Fibroblast of the aortic adventitia (primary cell): Measurements from ENCODE around the gene SCAF1. TPM values are rescaled to one million over a fixed set of nuclear protein-coding genes. Genes with fewer than 3 reads are reported as not detected.

Source experiments
- DNase-seq: peaks from one replicate; pipeline ENCODE4 v3.0.0-alpha.2; 2010; ENCODE audit warnings: low read depth
- H3K4me3 ChIP-seq: 2 replicates; pipeline ENCODE4 v1.5.1; 2011; ENCODE audit warnings: low read depth, mild to moderate bottlenecking, control low read depth, low read length, moderate library complexity
- small RNA-seq: library from RNA; depleted of rRNA; stranded (forward); fragments of <200 nt; gene quantifications from one replicate; pipeline ENCODE3, GENCODE V24; 2012
- total RNA-seq: library from RNA; depleted of rRNA; stranded (reverse); fragments of >200 nt; gene quantifications from 2 replicates; pipeline ENCODE4 v1.2.3, GENCODE V29; 2012; ENCODE audit warnings: low replicate concordance
- TF ChIP-seq, protein P1 (sequence below): IDR thresholded peaks from 2 replicates; pipeline ENCODE4 v1.5.1; 2011; ENCODE audit warnings: mild to moderate bottlenecking, low read length, control low read depth, inconsistent platforms; ENCODE audit not compliant: insufficient read depth

Gene SCAF1
- total RNA-seq, 1 donor = 16.9 TPM

DNA sequence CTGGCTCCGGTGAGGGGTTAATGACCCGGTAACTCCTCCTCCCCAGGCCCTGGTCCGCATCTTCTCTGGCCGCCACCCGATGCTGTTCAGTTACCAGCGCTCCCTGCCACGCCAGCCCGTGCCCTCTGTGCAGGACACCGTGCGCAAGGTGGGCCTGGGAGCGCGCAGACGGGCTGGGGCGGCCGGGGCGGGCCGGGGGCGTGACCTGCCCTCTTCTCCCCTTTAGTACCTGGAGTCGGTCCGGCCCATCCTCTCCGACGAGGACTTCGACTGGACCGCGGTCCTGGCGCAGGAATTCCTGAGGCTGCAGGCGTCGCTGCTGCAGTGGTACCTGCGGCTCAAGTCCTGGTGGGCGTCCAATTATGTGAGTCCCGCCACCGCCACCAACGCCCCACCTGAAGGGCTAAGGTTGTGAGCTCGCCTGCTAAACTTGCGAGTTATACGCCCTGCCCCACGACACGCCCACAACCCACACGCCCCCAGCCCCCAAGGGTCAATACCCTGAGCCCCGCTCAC lies 59.3 kb downstream of the SCAF1 start:
- TF ChIP-seq, protein P1, sequence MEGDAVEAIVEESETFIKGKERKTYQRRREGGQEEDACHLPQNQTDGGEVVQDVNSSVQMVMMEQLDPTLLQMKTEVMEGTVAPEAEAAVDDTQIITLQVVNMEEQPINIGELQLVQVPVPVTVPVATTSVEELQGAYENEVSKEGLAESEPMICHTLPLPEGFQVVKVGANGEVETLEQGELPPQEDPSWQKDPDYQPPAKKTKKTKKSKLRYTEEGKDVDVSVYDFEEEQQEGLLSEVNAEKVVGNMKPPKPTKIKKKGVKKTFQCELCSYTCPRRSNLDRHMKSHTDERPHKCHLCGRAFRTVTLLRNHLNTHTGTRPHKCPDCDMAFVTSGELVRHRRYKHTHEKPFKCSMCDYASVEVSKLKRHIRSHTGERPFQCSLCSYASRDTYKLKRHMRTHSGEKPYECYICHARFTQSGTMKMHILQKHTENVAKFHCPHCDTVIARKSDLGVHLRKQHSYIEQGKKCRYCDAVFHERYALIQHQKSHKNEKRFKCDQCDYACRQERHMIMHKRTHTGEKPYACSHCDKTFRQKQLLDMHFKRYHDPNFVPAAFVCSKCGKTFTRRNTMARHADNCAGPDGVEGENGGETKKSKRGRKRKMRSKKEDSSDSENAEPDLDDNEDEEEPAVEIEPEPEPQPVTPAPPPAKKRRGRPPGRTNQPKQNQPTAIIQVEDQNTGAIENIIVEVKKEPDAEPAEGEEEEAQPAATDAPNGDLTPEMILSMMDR = no peak
- DNase-seq = no peak
- no peak overlapping the region for H3K4me3 ChIP-seq

DNA sequence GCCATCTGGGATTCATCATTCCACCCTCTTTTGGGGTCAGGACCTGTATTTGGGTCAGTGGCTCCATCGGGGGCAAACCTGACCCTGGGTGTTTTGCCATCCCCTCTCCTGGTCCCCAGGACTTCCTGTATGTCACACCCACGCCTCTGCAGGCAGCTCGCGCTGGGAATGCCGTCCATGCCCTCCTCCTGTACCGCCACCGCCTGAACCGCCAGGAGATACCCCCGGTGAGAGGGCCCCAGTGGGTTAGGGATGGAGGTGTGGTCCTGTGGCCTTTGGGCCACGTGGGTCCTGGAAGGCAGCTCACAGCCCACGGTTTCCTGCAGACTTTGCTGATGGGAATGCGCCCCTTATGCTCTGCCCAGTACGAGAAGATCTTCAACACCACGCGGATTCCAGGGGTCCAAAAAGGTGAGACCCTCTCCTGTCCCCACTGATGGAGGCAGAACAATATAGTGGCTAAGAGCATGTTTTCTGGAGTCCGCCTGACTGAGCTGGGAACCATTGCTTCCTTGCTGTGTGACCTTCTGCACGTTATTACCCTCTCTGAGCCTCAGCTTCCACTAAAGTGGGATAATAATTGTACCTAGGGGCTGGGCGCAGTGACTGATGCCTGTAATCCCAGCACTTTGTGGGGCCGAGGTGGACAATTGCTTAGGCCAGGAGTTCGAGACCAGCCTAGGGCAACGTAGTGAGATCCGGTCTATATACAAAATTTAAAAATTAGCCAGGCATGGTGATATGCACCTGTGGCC lies 63.1 kb downstream of the SCAF1 start:
- DNase-seq = no peak
- no peak overlapping the region for H3K4me3 ChIP-seq
- TF ChIP-seq, protein P1 = no peak

DNA sequence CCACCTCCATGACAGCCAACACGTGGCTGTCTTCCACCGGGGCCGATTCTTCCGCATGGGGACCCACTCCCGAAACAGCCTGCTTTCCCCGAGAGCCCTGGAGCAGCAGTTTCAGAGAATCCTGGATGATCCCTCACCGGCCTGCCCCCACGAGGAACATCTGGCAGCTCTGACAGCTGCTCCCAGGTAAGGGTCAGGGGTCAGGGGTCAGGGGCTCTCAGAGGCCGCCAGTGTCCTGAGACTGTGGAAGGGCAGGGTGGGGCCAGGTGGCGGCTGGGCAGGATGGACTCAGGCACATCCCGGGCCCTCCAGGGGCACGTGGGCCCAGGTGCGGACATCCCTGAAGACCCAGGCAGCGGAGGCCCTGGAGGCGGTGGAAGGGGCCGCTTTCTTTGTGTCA lies 63.9 kb downstream of the SCAF1 start:
- no peak overlapping the region for H3K4me3 ChIP-seq
- DNase-seq = no peak
- TF ChIP-seq, protein P1 = no peak

Small RNA genes lying within 50 kb of the gene (small RNA-seq; reads per million reads assigned to genes)
- not detected for gene MIR5088

Other genes starting within 250 kb of the SCAF1 start
- not detected in 2 replicates for gene PTH2, start 218.8 kb upstream of the SCAF1 start, total RNA-seq
- gene GFY, start 216.8 kb upstream of the SCAF1 start, total RNA-seq = not detected in 2 replicates
- 0.49 TPM in 1 of 2 replicates, not detected in the other for gene SLC17A7, start 200.7 kb upstream of the SCAF1 start, total RNA-seq
- 80.6 and 151 TPM in 2 replicates for gene PIH1D1, start 190.4 kb upstream of the SCAF1 start, total RNA-seq
- 25.0 and 29.6 TPM in 2 replicates for gene ALDH16A1, start 189.0 kb upstream of the SCAF1 start, total RNA-seq
- gene FLT3LG, start 168.0 kb upstream of the SCAF1 start, total RNA-seq = 3.7 and 5.4 TPM in 2 replicates
- gene RPL13A, start 154.6 kb upstream of the SCAF1 start, total RNA-seq = 2,039 and 2,642 TPM in 2 replicates
- 2,258 and 4,425 TPM in 2 replicates for gene RPS11, start 145.8 kb upstream of the SCAF1 start, total RNA-seq
- 73.8 and 132 TPM in 2 replicates for gene FCGRT, start 129.5 kb upstream of the SCAF1 start, total RNA-seq
- gene RCN3, start 114.2 kb upstream of the SCAF1 start, total RNA-seq = 121 and 181 TPM in 2 replicates
- 35.7 and 46.9 TPM in 2 replicates for gene NOSIP, start 61.7 kb upstream of the SCAF1 start, total RNA-seq
- 0.27 and 0.57 TPM in 2 replicates for gene PRRG2, start 60.9 kb upstream of the SCAF1 start, total RNA-seq
- 3.2 and 3.7 TPM in 2 replicates for gene PRR12, start 51.0 kb upstream of the SCAF1 start, total RNA-seq
- gene RRAS, start 2.1 kb upstream of the SCAF1 start, total RNA-seq = 13.7 and 52.4 TPM in 2 replicates
- gene IRF3, start 23.6 kb downstream of the SCAF1 start, total RNA-seq = 33.3 and 106 TPM in 2 replicates
- 3.9 and 6.1 TPM in 2 replicates for gene BCL2L12, start 23.7 kb downstream of the SCAF1 start, total RNA-seq
- gene PRMT1, start 35.1 kb downstream of the SCAF1 start, total RNA-seq = 32.5 and 164 TPM in 2 replicates
- gene ADM5, start 47.4 kb downstream of the SCAF1 start, total RNA-seq = 0.33 and 0.63 TPM in 2 replicates
- 23.4 and 39.4 TPM in 2 replicates for gene CPT1C, start 48.9 kb downstream of the SCAF1 start, total RNA-seq
- 0.57 and 1.4 TPM in 2 replicates for gene TSKS, start 121.1 kb downstream of the SCAF1 start, total RNA-seq
- gene AP2A1, start 124.8 kb downstream of the SCAF1 start, total RNA-seq = 85.6 and 115 TPM in 2 replicates
- 23.5 and 27.5 TPM in 2 replicates for gene FUZ, start 171.1 kb downstream of the SCAF1 start, total RNA-seq
- 19.4 and 21.7 TPM in 2 replicates for gene MED25, start 176.1 kb downstream of the SCAF1 start, total RNA-seq
- 46.2 and 51.2 TPM in 2 replicates for gene PTOV1, start 208.9 kb downstream of the SCAF1 start, total RNA-seq
- gene PNKP, start 225.4 kb downstream of the SCAF1 start, total RNA-seq = 42.3 and 58.3 TPM in 2 replicates
- 14.4 and 20.6 TPM in 2 replicates for gene AKT1S1, start 235.1 kb downstream of the SCAF1 start, total RNA-seq
- 16.3 and 17.1 TPM in 2 replicates for gene TBC1D17, start 235.5 kb downstream of the SCAF1 start, total RNA-seq